Measurements from ENCODE around the gene SORCS3. TPM values are rescaled to one million over a fixed set of nuclear protein-coding genes. Genes with fewer than 3 reads are reported as not detected.

Gene SORCS3
- polyA plus RNA-seq, 3 donors: not detected

GRCh38 chr10:105170521-105170920 is 529.4 kb downstream of the SORCS3 start:
- H3K4me3 Mint-ChIP-seq: no peak overlapping the region
- H3K4me1 Mint-ChIP-seq: no peaks in the 10 kb centered on the region
- no peaks in the 10 kb centered on the region for H3K27me3 Mint-ChIP-seq (ENCODE audit: low read depth in 3 of 3)

GRCh38 chr10:105171945-105172344 is 530.9 kb downstream of the SORCS3 start:
- Histone ChIP-seq H3K9ac (ENCODE audit: insufficient read depth, low read length, poor library complexity, severe bottlenecking) (no peak overlapping the region), H3K27ac (ENCODE audit: low read depth in 1 of 2, low read length in 2 of 2) (no peak overlapping the region), H3K4me2 (replicated peaks; ENCODE audit: extremely low read depth, low read length, poor library complexity, severe bottlenecking) (no peak overlapping the region), H2AFZ (ENCODE audit: insufficient read depth, low read depth, low read length, poor library complexity, severe bottlenecking) (no peak overlapping the region), H3K4me1 (ENCODE audit: control insufficient read depth in 1 of 2, insufficient read depth in 2 of 2, low read length in 2 of 2) (no peaks in the 10 kb centered on the region), H3K9me3 (replicated peaks in 1 of 2; ENCODE audit: control insufficient read depth in 1 of 2, insufficient read depth in 1 of 2, low read length in 2 of 2) (no peaks in the 10 kb centered on the region), H3K27me3 (ENCODE audit: control insufficient read depth in 2 of 2, insufficient read depth in 2 of 2, low read length in 2 of 2) (no peaks in the 10 kb centered on the region), H3K36me3 (replicated peaks in 1 of 2; ENCODE audit: control insufficient read depth in 1 of 2, insufficient read depth in 2 of 2, low read length in 2 of 2) (no peaks in the 10 kb centered on the region), H3K4me3 (replicated peaks in 1 of 3; ENCODE audit: low read depth in 2 of 3, low read length in 3 of 3) (no peak overlapping the region), H4K20me1 (ENCODE audit: insufficient read depth, low read length) (no peaks in the 10 kb centered on the region), H3K79me2 (ENCODE audit: insufficient read depth, low read length) (no peaks in the 10 kb centered on the region)
- no peak for DNase-seq
- peaks cover 0 to 7% (median 4%) of the 10 kb centered on the region in 7 donors for H3K9me3 Mint-ChIP-seq
- no peak overlapping the region for H3K27ac Mint-ChIP-seq
- intact Hi-C loops (cut with micrococcal nuclease): no loop called here
- no peaks in the 10 kb centered on the region for H3K4me1 Mint-ChIP-seq
- TF ChIP-seq CTCF (IDR thresholded peaks at IDR 0.05): no peak
- no CpG with 5 or more reads among the region's 3 CpGs for WGBS (ENCODE audit: insufficient coverage)
- no peak overlapping the region for H3K4me3 Mint-ChIP-seq
- H3K27me3 Mint-ChIP-seq (ENCODE audit: low read depth in 3 of 3): no peaks in the 10 kb centered on the region
- H3K36me3 Mint-ChIP-seq: no peaks in the 10 kb centered on the region

More at GRCh38 chr10:105170521-105170920, 529.4 kb downstream of the SORCS3 start:
- WGBS (ENCODE audit: insufficient coverage): no CpG with 5 or more reads among the region's 1 CpG
- no peak for DNase-seq
- intact Hi-C loops (cut with micrococcal nuclease): no loop called here
- no peak overlapping the region for H2AFZ ChIP-seq (ENCODE audit: insufficient read depth, low read depth, low read length, poor library complexity, severe bottlenecking)
- H3K79me2 ChIP-seq (ENCODE audit: insufficient read depth, low read length): no peaks in the 10 kb centered on the region
- Mint-ChIP-seq H3K27ac (no peak overlapping the region), H3K36me3 (no peaks in the 10 kb centered on the region), H3K9me3 (peaks cover 0 to 6% (median 5%) of the 10 kb centered on the region in 7 donors)
- no peak overlapping the region for H3K4me3 ChIP-seq (replicated peaks in 1 of 3; ENCODE audit: low read depth in 2 of 3, low read length in 3 of 3)
- H3K27ac ChIP-seq (ENCODE audit: low read depth in 1 of 2, low read length in 2 of 2): no peak overlapping the region
- H3K9ac ChIP-seq (ENCODE audit: insufficient read depth, low read length, poor library complexity, severe bottlenecking): no peak overlapping the region
- no peaks in the 10 kb centered on the region for H3K9me3 ChIP-seq (replicated peaks in 1 of 2; ENCODE audit: control insufficient read depth in 1 of 2, insufficient read depth in 1 of 2, low read length in 2 of 2)
- H3K36me3 ChIP-seq (replicated peaks in 1 of 2; ENCODE audit: control insufficient read depth in 1 of 2, insufficient read depth in 2 of 2, low read length in 2 of 2): no peaks in the 10 kb centered on the region
- H4K20me1 ChIP-seq (ENCODE audit: insufficient read depth, low read length): no peaks in the 10 kb centered on the region
- no peaks in the 10 kb centered on the region for H3K27me3 ChIP-seq (ENCODE audit: control insufficient read depth in 2 of 2, insufficient read depth in 2 of 2, low read length in 2 of 2)
- H3K4me1 ChIP-seq (ENCODE audit: control insufficient read depth in 1 of 2, insufficient read depth in 2 of 2, low read length in 2 of 2): no peaks in the 10 kb centered on the region
- no peak for TF ChIP-seq CTCF (IDR thresholded peaks at IDR 0.05)
- no peak overlapping the region for H3K4me2 ChIP-seq (replicated peaks; ENCODE audit: extremely low read depth, low read length, poor library complexity, severe bottlenecking)
